BLaER1 treated with 17β-estradiol and CSF1 and Interleukin-3, amounts not matched to agents 10 nM and 100 nM (cell line): ENCODE results near the gene CACNA2D3.

Experiments used
- H3K27ac ChIP-seq, 11 experiments: shearing (Covaris generic); formaldehyde crosslinking; 2 replicates each; pipeline ENCODE4 v1.8.1; 2022
- H3K27me3 ChIP-seq, 11 experiments: shearing (Covaris generic); formaldehyde crosslinking; 2 replicates each; pipeline ENCODE4 v1.8.1; 2022
- H3K36me3 ChIP-seq, 11 experiments: shearing (Covaris generic); formaldehyde crosslinking; 2 replicates each; pipeline ENCODE4 v1.8.1; 2022
- H3K4me1 ChIP-seq, 10 experiments: shearing (Covaris generic); formaldehyde crosslinking; 2 replicates each; pipeline ENCODE4 v1.8.1; 2022
- H3K4me2 ChIP-seq, 11 experiments: shearing (Covaris generic); formaldehyde crosslinking; 2 replicates each; pipeline ENCODE4 v1.8.1; 2022
- H3K4me3 ChIP-seq, 10 experiments: shearing (Covaris generic); formaldehyde crosslinking; 2 replicates each; pipeline ENCODE4 v1.8.1; 2022
- H3K9ac ChIP-seq, 11 experiments: shearing (Covaris generic); formaldehyde crosslinking; 2 replicates each; pipeline ENCODE4 v1.8.1; 2022
- H3K9me3 ChIP-seq, 11 experiments: shearing (Covaris generic); formaldehyde crosslinking; replicated peaks in 1 of 11; 2 replicates each; pipeline ENCODE4 v1.8.1; 2022
- H4K20me1 ChIP-seq, 11 experiments: shearing (Covaris generic); formaldehyde crosslinking; 2 replicates each; pipeline ENCODE4 v1.8.1; 2022
- Cebpa-rat ChIP-seq, 11 experiments: shearing (Covaris generic); IDR thresholded peaks; 2 replicates each; pipeline ENCODE4 v1.8.1; 2022

Gene CACNA2D3

GRCh38 chr3:55061720-55062034, 939.3 kb downstream of the CACNA2D3 start:
- no peaks in the 10 kb centered on the region for H3K27me3 ChIP-seq
- H3K9ac ChIP-seq, result no peak overlapping the region
- H3K36me3 ChIP-seq, result no peaks in the 10 kb centered on the region
- H4K20me1 ChIP-seq, result no peaks in the 10 kb centered on the region
- no peak overlapping the region for H3K27ac ChIP-seq
- no peaks in the 10 kb centered on the region for H3K9me3 ChIP-seq
- no peak overlapping the region for H3K4me3 ChIP-seq
- TF ChIP-seq Cebpa-rat (IDR thresholded peaks at IDR 0.05), result no peak
- H3K4me1 ChIP-seq, result peaks cover 0 to 4% (median 0%) of the 10 kb centered on the region in 10 experiments; a peak in 1 of 20 replicates
- no peak overlapping the region for H3K4me2 ChIP-seq

- Histone ChIP-seq H3K36me3 (no peaks in the 10 kb centered on the region), H3K4me1 (peaks cover 0 to 3% (median 0%) of the 10 kb centered on the region in 10 experiments; a peak in 1 of 20 replicates), H3K27me3 (no peaks in the 10 kb centered on the region), H3K9me3 (no peaks in the 10 kb centered on the region), H3K9ac (no peak overlapping the region), H3K27ac (no peak overlapping the region), H3K4me2 (no peak overlapping the region), H3K4me3 (no peak overlapping the region), H4K20me1 (no peaks in the 10 kb centered on the region)
- TF ChIP-seq Cebpa-rat (IDR thresholded peaks at IDR 0.05), result no peak
Measured at GRCh38 chr3:55064164-55064563, 941.8 kb downstream of the CACNA2D3 start.

GRCh38 chr3:55065331-55065730, 943.0 kb downstream of the CACNA2D3 start:
- Histone ChIP-seq H3K4me1 (no peaks in the 10 kb centered on the region), H3K9ac (no peak overlapping the region), H4K20me1 (no peaks in the 10 kb centered on the region), H3K36me3 (no peaks in the 10 kb centered on the region), H3K4me3 (no peak overlapping the region), H3K4me2 (no peak overlapping the region), H3K9me3 (no peaks in the 10 kb centered on the region), H3K27me3 (no peaks in the 10 kb centered on the region), H3K27ac (no peak overlapping the region)
- no peak for TF ChIP-seq Cebpa-rat (IDR thresholded peaks at IDR 0.05)

GRCh38 chr3:55066551-55067047, 944.2 kb downstream of the CACNA2D3 start:
- Histone ChIP-seq H3K27me3 (no peaks in the 10 kb centered on the region), H3K4me2 (no peak overlapping the region), H3K9me3 (no peaks in the 10 kb centered on the region), H3K36me3 (no peaks in the 10 kb centered on the region), H3K4me1 (no peaks in the 10 kb centered on the region), H4K20me1 (no peaks in the 10 kb centered on the region), H3K4me3 (no peak overlapping the region), H3K9ac (no peak overlapping the region), H3K27ac (no peak overlapping the region)
- TF ChIP-seq Cebpa-rat (IDR thresholded peaks at IDR 0.05), result no peak

GRCh38 chr3:55069950-55070349, 947.6 kb downstream of the CACNA2D3 start:
- no peak overlapping the region for H3K9ac ChIP-seq

GRCh38 chr3:55074796-55075195, 952.4 kb downstream of the CACNA2D3 start:
- no peaks in the 10 kb centered on the region for H3K36me3 ChIP-seq
- H3K4me1 ChIP-seq, result no peaks in the 10 kb centered on the region
- no peak overlapping the region for H3K9ac ChIP-seq
- no peak overlapping the region for H3K27ac ChIP-seq
- no peaks in the 10 kb centered on the region for H4K20me1 ChIP-seq
- no peaks in the 10 kb centered on the region for H3K27me3 ChIP-seq
- H3K9me3 ChIP-seq, result no peaks in the 10 kb centered on the region
- no peak overlapping the region for H3K4me3 ChIP-seq
- TF ChIP-seq Cebpa-rat (IDR thresholded peaks at IDR 0.05), result no peak
- H3K4me2 ChIP-seq, result no peak overlapping the region

More at GRCh38 chr3:55069950-55070349, 947.6 kb downstream of the CACNA2D3 start:
- Histone ChIP-seq H3K9me3 (no peaks in the 10 kb centered on the region), H3K27me3 (no peaks in the 10 kb centered on the region), H3K27ac (no peak overlapping the region), H3K4me1 (no peaks in the 10 kb centered on the region), H3K4me3 (no peak overlapping the region), H3K4me2 (no peak overlapping the region), H4K20me1 (no peaks in the 10 kb centered on the region), H3K36me3 (no peaks in the 10 kb centered on the region)
- no peak for TF ChIP-seq Cebpa-rat (IDR thresholded peaks at IDR 0.05)

- no peak overlapping the region for H3K27ac ChIP-seq
- H3K9ac ChIP-seq, result no peak overlapping the region
- no peaks in the 10 kb centered on the region for H3K4me1 ChIP-seq
- no peaks in the 10 kb centered on the region for H3K27me3 ChIP-seq
- H4K20me1 ChIP-seq, result no peaks in the 10 kb centered on the region
- H3K36me3 ChIP-seq, result no peaks in the 10 kb centered on the region
- H3K4me2 ChIP-seq, result no peak overlapping the region
- H3K4me3 ChIP-seq, result no peak overlapping the region
- TF ChIP-seq Cebpa-rat (IDR thresholded peaks at IDR 0.05), result no peak
- H3K9me3 ChIP-seq, result no peaks in the 10 kb centered on the region
Measured at GRCh38 chr3:55075846-55076245, 953.5 kb downstream of the CACNA2D3 start.

- Histone ChIP-seq H3K9me3 (no peaks in the 10 kb centered on the region), H3K27ac (no peak overlapping the region), H3K36me3 (no peaks in the 10 kb centered on the region), H3K27me3 (no peaks in the 10 kb centered on the region), H3K4me3 (no peak overlapping the region), H3K4me2 (no peak overlapping the region), H3K9ac (no peak overlapping the region), H4K20me1 (no peaks in the 10 kb centered on the region), H3K4me1 (no peaks in the 10 kb centered on the region)
- no peak for TF ChIP-seq Cebpa-rat (IDR thresholded peaks at IDR 0.05)
Measured at GRCh38 chr3:55077726-55078125, 955.4 kb downstream of the CACNA2D3 start.

- H3K27me3 ChIP-seq, result no peaks in the 10 kb centered on the region
- no peak for TF ChIP-seq Cebpa-rat (IDR thresholded peaks at IDR 0.05)
Measured at GRCh38 chr3:55078876-55079275, 956.5 kb downstream of the CACNA2D3 start.

GRCh38 chr3:55085231-55085630, 962.9 kb downstream of the CACNA2D3 start:
- Histone ChIP-seq H3K27ac (no peak overlapping the region), H3K4me2 (no peak overlapping the region), H3K4me3 (no peak overlapping the region), H3K4me1 (no peaks in the 10 kb centered on the region), H3K36me3 (no peaks in the 10 kb centered on the region), H4K20me1 (no peaks in the 10 kb centered on the region; a peak in 1 of 22 replicates), H3K27me3 (no peaks in the 10 kb centered on the region), H3K9ac (no peak overlapping the region), H3K9me3 (no peaks in the 10 kb centered on the region)
- TF ChIP-seq Cebpa-rat (IDR thresholded peaks at IDR 0.05), result no peak

More at GRCh38 chr3:55078876-55079275, 956.5 kb downstream of the CACNA2D3 start:
- Histone ChIP-seq H3K4me3 (no peak overlapping the region), H3K4me2 (no peak overlapping the region), H3K27ac (no peak overlapping the region), H3K9ac (no peak overlapping the region), H3K9me3 (no peaks in the 10 kb centered on the region), H4K20me1 (no peaks in the 10 kb centered on the region; a peak in 1 of 22 replicates), H3K36me3 (no peaks in the 10 kb centered on the region), H3K4me1 (no peaks in the 10 kb centered on the region)
